Stomach (tissue), 4 donors: Measurements from ENCODE around the gene METTL21A.

Experiments used
- EP300 ChIP-seq: sonication (generic); formaldehyde crosslinking; IDR thresholded peaks from one replicate; pipeline ENCODE4 v1.6.1; 2017; ENCODE audit warnings: antibody characterized with exemption
- POLR2A ChIP-seq, 4 donors: fragments of 450-650 bp; IDR thresholded peaks; one replicate each; pipeline ENCODE4 v1.6.1; 2016; ENCODE audit warnings: antibody characterized with exemption in 4 of 4, control low read depth in 2 of 4, mild to moderate bottlenecking in 1 of 4, moderate library complexity in 1 of 4
- POLR2AphosphoS5 ChIP-seq, 3 donors: sonication (generic); formaldehyde crosslinking; IDR thresholded peaks; one replicate each; pipeline ENCODE4 v1.6.1; 2016; ENCODE audit warnings: antibody characterized with exemption in 3 of 3
- TF ChIP-seq, protein P1 (sequence below), 7 experiments: fragments of 450-650 bp in 4 of 7; fragments of 200-600 bp in 3 of 7; sonication (generic) in 3 of 7; IDR thresholded peaks; one replicate each; pipeline ENCODE4 v1.5.1; 2016 to 2019; ENCODE audit warnings: antibody characterized with exemption in 7 of 7, control low read depth in 2 of 7, mild to moderate bottlenecking in 1 of 7

DNA sequence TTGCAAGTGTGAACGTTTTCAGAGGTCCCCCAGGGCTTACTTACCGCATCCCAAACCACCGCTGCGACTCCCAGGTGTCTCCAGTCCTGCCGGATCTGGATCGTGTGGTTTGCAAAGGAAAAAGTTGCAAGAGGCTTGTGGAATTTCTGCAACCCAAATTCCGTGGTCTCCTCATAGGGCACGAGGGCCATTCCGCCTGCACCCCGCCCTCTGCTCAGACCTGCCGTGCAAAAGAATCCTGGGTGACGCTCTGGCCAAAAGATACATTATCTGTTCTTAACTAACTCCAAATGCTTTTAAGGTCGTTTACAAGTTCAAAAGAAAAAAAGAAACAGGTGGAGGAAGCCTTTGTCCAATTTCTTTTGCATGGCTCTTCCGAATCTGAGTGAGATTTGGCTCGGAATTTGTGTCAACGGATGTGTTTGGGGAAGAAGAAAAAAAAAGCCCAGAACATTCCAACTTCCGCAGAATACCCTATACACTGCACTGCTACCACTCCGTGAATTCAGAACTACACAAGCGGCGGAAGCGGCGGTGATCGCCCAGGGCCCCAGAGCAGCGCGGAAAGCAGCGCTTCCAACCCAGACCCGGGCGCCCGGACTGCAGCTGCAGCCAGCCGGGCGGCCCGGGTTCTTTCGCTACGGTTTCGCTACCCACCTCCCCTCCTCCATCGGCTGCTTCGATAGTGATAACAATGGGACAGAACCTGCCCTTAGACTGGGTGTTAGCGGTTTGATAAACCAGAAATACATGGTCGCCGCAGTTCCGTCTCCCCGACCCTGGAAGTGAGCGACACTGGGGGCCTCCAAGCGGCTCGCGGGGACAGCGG lies 795 bp downstream of the METTL21A start:
- TF ChIP-seq, protein P1, sequence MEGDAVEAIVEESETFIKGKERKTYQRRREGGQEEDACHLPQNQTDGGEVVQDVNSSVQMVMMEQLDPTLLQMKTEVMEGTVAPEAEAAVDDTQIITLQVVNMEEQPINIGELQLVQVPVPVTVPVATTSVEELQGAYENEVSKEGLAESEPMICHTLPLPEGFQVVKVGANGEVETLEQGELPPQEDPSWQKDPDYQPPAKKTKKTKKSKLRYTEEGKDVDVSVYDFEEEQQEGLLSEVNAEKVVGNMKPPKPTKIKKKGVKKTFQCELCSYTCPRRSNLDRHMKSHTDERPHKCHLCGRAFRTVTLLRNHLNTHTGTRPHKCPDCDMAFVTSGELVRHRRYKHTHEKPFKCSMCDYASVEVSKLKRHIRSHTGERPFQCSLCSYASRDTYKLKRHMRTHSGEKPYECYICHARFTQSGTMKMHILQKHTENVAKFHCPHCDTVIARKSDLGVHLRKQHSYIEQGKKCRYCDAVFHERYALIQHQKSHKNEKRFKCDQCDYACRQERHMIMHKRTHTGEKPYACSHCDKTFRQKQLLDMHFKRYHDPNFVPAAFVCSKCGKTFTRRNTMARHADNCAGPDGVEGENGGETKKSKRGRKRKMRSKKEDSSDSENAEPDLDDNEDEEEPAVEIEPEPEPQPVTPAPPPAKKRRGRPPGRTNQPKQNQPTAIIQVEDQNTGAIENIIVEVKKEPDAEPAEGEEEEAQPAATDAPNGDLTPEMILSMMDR (IDR thresholded peaks at IDR 0.05), result no peak
- no peak for TF ChIP-seq POLR2A (IDR thresholded peaks at IDR 0.05)
- peak in 2 of 3 donors; percentile 85 to 87 for TF ChIP-seq POLR2AphosphoS5 (IDR thresholded peaks at IDR 0.05)
- TF ChIP-seq EP300, result no peak
